AG20443 (cell line): ENCODE measurements around the gene SLC16A4.

Experiments used
- DNase-seq: peaks from one replicate; pipeline ENCODE4 v3.0.0; 2012; ENCODE audit warnings: low spot score, mixed read lengths

The SLC16A4 gene

DNA sequence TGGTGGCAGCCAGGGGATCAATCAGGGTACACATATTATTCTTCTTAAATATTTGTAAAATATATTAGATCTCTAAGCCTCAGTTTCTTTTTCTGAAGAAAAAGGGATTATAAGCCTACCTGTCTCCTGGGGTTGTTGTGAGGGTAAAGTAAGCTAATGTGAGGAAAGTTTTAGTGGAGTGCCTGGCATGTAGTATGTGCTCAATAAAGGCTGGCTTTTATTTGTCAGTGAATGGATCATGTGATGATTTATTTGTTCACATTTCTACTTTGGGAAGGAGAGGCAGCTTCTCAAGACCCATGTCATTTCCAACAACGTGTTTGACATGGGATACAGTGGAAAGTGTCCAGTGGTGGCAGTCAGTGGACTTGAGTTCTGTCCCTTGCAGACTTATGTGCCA, 64.0 kb downstream of the SLC16A4 start:
- DNase-seq: no peak

DNA sequence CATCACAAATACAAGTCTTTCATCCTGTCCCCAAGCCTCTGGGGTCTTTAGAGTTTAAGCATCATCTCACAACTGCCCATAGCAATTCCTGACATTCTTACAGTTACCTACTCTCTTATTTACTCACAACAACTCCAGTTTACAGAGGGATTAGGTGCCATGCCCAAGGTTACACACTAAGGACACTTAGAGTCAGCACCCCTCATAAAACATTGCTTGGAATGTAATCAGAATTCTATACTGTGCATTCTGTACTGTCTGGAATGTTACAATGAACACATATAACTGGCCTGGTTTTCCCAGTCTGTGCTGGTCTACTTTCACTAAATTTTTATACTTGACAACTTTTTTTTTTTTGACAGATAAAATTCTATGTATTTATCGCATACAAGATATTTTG, 66.2 kb downstream of the SLC16A4 start:
- no peak for DNase-seq

DNA sequence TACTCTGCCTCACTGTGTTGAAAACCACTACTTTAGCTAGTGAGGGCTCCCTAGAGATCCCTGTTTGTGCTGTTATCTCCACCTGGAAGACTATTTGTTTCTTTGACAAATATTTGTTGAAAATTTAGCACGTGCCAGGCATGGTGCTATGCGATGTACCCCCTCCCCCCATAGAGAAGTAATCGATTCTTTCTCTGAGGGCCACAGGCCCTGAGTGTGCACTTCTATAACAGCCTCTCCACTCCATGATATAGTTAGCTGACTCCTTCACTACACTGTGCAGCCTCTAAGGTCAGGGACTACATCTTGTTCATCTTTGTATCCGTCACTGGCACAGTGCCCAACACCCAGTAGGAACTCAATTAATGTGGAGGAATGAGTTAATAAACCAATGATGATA, 69.0 kb downstream of the SLC16A4 start:
- no peak for DNase-seq

DNA sequence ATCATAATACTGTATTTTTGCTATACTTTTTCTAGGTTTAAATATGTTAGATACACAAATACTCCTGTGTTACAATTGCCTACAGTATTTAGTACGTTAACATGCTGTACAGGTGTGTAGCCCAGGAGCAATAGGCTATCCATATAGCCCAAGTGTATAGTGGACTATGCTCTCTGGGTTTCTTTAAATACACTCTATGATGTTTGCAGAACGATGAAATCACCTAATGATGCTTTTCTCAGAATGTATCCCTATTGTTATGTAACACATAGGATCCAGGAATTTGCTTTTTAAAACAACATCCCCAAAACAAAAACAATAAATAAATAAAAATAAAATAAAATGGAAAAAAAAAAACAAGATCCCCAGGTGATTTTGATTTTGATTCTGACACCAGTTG, 69.8 kb downstream of the SLC16A4 start:
- no peak for DNase-seq

DNA sequence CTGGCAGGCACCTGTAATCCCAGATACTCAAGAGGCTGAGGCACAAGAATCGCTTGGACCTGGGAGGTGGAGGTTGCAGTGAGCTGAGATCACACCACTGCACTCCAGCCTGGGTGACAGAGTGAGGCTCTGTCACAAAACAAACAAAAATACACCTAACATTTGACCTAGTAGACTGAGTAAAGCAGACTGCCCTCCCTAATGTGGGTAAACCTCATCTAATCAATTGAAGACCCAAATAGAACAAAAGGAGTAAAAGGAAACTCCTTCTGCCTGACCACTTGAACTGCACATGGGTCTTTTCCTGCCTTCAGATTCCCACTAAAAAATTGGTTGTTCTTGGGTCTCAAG, 70.7 kb downstream of the SLC16A4 start:
- no peak for DNase-seq

GRCh38 chr1:110319332-110320167, 71.3 kb downstream of the SLC16A4 start:
- DNase-seq: no peak

GRCh38 chr1:110318046-110318445, 72.8 kb downstream of the SLC16A4 start:
- no peak for DNase-seq

DNA sequence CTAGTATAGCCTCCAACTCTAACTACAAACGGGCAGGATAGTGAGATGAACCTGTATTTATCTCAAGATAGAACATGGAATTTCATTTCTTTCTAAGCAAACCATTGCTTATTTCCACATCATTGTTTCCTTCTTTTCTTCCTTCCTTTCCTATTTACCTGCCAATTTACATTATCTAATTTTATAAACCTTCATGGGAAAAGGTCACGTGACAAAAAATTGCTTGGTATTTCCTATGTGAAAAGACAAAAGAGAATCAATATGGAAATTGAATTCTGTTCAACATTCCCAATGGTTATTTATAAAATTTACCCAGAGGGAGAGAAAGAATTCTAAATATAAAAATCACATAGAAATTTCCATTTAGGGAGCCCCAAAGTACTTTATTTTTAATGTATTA, 74.1 kb downstream of the SLC16A4 start:
- DNase-seq: no peak
